Measurements from ENCODE around the gene TSACC.

TSACC gene

GRCh38 chr1:156394835-156395461 is 56.6 kb downstream of the TSACC start:
- no peak for DNase-seq (ENCODE audit: low spot score)

All from left forelimb (tissue), 1 donor.